H1 (cell line): ENCODE results near the gene DIPK1C. TPM values are rescaled to one million over a fixed set of nuclear protein-coding genes. Genes with fewer than 3 reads are reported as not detected.

ENCODE experiments used
- CREB1 ChIP-seq: IDR thresholded peaks from 2 replicates; pipeline ENCODE4 v1.6.1; 2012; ENCODE audit warnings: inconsistent platforms
- HDAC6 ChIP-seq: IDR thresholded peaks from one replicate; pipeline ENCODE4 v1.7.1; 2012; ENCODE audit warnings: low read depth, mild to moderate bottlenecking, inconsistent platforms, low read length, moderate library complexity
- POU5F1 ChIP-seq: IDR thresholded peaks from 2 replicates; pipeline ENCODE4 v1.6.1; 2011; ENCODE audit warnings: low read depth, mild to moderate bottlenecking, low read length, moderate library complexity
- TAF7 ChIP-seq: optimal IDR thresholded peaks from 2 replicates; pipeline ENCODE3; 2011; ENCODE audit warnings: low read depth, mild to moderate bottlenecking, inconsistent platforms, low read length, moderate library complexity, borderline replicate concordance
- TBP ChIP-seq: IDR thresholded peaks from 2 replicates; pipeline ENCODE4 v1.6.1; 2011; ENCODE audit warnings: low read depth, low read length, improper control_type of control experiment
- TEAD4 ChIP-seq: IDR thresholded peaks from 2 replicates; pipeline ENCODE4 v1.6.1; 2012; ENCODE audit warnings: low read depth, low read length, inconsistent platforms, mixed read lengths
- polyA plus RNA-seq, 7 experiments: library from polyadenylated mRNA; depleted of rRNA in 3 of 7; stranded (reverse) in 5 of 7; unstranded in 2 of 7; fragments of >200 nt in 5 of 7; fragments of 200-250 nt in 2 of 7; gene quantifications; 1 replicate in 5 of 7; 2 replicates in 1 of 7; 4 replicates in 1 of 7; pipeline versions ENCODE4 v1.2.1 to v1.2.3, GENCODE V29; 2011 to 2013; ENCODE audit warnings: missing spikeins in 2 of 7, mixed read lengths in 2 of 7
- total RNA-seq: library from RNA; stranded (reverse); fragmentation: NEBNext Ultra II Directional; extraction: Animal tissue kit (Norgen Biotek cat#: 25700); gene quantifications from 2 replicates; pipeline ENCODE4 v1.2.1, GENCODE V29; 2021
- TF ChIP-seq, protein P1 (sequence below): IDR thresholded peaks from 2 replicates; pipeline ENCODE4 v1.6.1; 2012; ENCODE audit warnings: low read length, inconsistent platforms

Gene DIPK1C
- total and polyA plus RNA-seq, 2 of the 8 experiments (the other 6 are each of a cell fraction or from before 2014, with no cell fraction given), result 0.08 TPM; not detected in 1

- TF ChIP-seq TAF7 (no peak), HDAC6 (no peak), TEAD4 (no peak), TBP (no peak), CREB1 (no peak), POU5F1 (no peak)
- TF ChIP-seq, protein P1, sequence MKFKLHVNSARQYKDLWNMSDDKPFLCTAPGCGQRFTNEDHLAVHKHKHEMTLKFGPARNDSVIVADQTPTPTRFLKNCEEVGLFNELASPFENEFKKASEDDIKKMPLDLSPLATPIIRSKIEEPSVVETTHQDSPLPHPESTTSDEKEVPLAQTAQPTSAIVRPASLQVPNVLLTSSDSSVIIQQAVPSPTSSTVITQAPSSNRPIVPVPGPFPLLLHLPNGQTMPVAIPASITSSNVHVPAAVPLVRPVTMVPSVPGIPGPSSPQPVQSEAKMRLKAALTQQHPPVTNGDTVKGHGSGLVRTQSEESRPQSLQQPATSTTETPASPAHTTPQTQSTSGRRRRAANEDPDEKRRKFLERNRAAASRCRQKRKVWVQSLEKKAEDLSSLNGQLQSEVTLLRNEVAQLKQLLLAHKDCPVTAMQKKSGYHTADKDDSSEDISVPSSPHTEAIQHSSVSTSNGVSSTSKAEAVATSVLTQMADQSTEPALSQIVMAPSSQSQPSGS, result no peak
- TF ChIP-seq, all 59 proteins: peak for 2
These were observed 19.0 kb upstream of the DIPK1C start (continued) for GRCh38 chr18:74476140-74476539.
